Endothelial cell of umbilical vein (primary cell): ENCODE data around the gene ANKRD18B. TPM values are rescaled to one million over a fixed set of nuclear protein-coding genes. Genes with fewer than 3 reads are reported as not detected.
"Not testable (repeated sequence)": the region's sequence is repeated elsewhere in the genome, so short reads cannot be mapped to it uniquely, and the experiment has no call there.

Source experiments
- BruUV-seq: library from RNA; stranded (reverse); fragments of 400-500 nt; replicated peaks from 2 replicates; lab custom pipeline; 2021; lab: Mats Ljungman, UMichigan
- CTCF ChIA-PET: fragments of 300-600, 350-600 bp; sonication (Branson Sonifier 250); formaldehyde crosslinking; loops from one replicate; lab custom pipeline; 2021; ENCODE audit warnings: antibody characterized with exemption, inconsistent platforms; lab: Charles Lee
- POLR2A ChIA-PET: fragments of 300-600, 350-600 bp; sonication (Branson Sonifier 250); formaldehyde crosslinking; loops from one replicate; lab custom pipeline; 2021; ENCODE audit warnings: antibody characterized with exemption, inconsistent platforms; lab: Charles Lee
- DNase-seq: peaks from one replicate; pipeline ENCODE4 v3.0.0-alpha.2; 2011; ENCODE audit warnings: low read depth, low spot score
- FAIRE-seq: peaks from 2 replicates; lab custom pipeline; 2011; peaks lifted over from hg19 to GRCh38; lab: Jason Lieb, UNC
- H2AFZ ChIP-seq: 2 replicates; pipeline ENCODE4 v1.6.0; 2012; ENCODE audit warnings: low read depth, low read length, control low read depth, inconsistent platforms
- H3K27ac ChIP-seq: 2 replicates; pipeline ENCODE4 v1.5.1; 2011; ENCODE audit warnings: low read depth, mild to moderate bottlenecking, control low read depth, low read length, moderate library complexity; ENCODE audit not compliant: insufficient read depth
- H3K27me3 ChIP-seq, 2 experiments: 2 replicates each; pipeline versions ENCODE4 v1.6.0 to v1.6.1; 2011; ENCODE audit warnings: low read length in 2 of 2, mixed read lengths in 1 of 2; ENCODE audit not compliant: control insufficient read depth in 2 of 2, insufficient read depth in 2 of 2
- H3K36me3 ChIP-seq, 2 experiments: 2 replicates in 1 of 2; 3 replicates in 1 of 2; pipeline ENCODE4 v1.5.1; 2011; ENCODE audit warnings: low read length in 2 of 2, mild to moderate bottlenecking in 1 of 2, moderate library complexity in 1 of 2; ENCODE audit not compliant: control insufficient read depth in 2 of 2, insufficient read depth in 2 of 2; ENCODE audit errors: extremely low read depth in 1 of 2
- H3K4me1 ChIP-seq: 3 replicates; pipeline ENCODE4 v1.5.1; 2011; ENCODE audit warnings: mild to moderate bottlenecking, low read length; ENCODE audit not compliant: control insufficient read depth, insufficient read depth; ENCODE audit errors: extremely low read depth
- H3K4me2 ChIP-seq: 2 replicates; pipeline ENCODE4 v1.6.1; 2011; ENCODE audit warnings: low read length, control low read depth, mixed read lengths; ENCODE audit not compliant: insufficient read depth
- H3K4me3 ChIP-seq, 3 experiments: fragments of 200-600 bp in 1 of 3; sonication (generic), shearing (Covaris generic) in 1 of 3; replicated peaks in 1 of 3; 2 replicates each; pipeline ENCODE4 v1.5.1; 2011 to 2016; ENCODE audit warnings: control low read depth in 3 of 3, low read length in 3 of 3, mild to moderate bottlenecking in 2 of 3, inconsistent platforms in 1 of 3, low read depth in 1 of 3, moderate library complexity in 1 of 3; ENCODE audit not compliant: insufficient read depth in 1 of 3
- H3K79me2 ChIP-seq: 2 replicates; pipeline ENCODE4 v1.6.0; 2012; ENCODE audit warnings: low read length, inconsistent platforms; ENCODE audit not compliant: control insufficient read depth, insufficient read depth
- H3K9ac ChIP-seq: replicated peaks from 2 replicates; pipeline ENCODE3; 2011; ENCODE audit warnings: low read length, control low read depth; ENCODE audit not compliant: insufficient read depth; ENCODE audit errors: extremely low read depth
- H3K9me1 ChIP-seq: replicated peaks from 3 replicates; pipeline ENCODE4 v1.6.0; 2011; ENCODE audit warnings: mild to moderate bottlenecking, low read length; ENCODE audit not compliant: control insufficient read depth, insufficient read depth; ENCODE audit errors: extremely low read depth
- H3K9me3 ChIP-seq: replicated peaks from 2 replicates; pipeline ENCODE4 v1.5.1; 2012; ENCODE audit warnings: low read length, inconsistent platforms; ENCODE audit not compliant: control insufficient read depth, insufficient read depth
- H4K20me1 ChIP-seq: replicated peaks from 2 replicates; pipeline ENCODE3; 2011; ENCODE audit warnings: mild to moderate bottlenecking, low read length; ENCODE audit not compliant: control insufficient read depth, insufficient read depth; ENCODE audit errors: extremely low read depth
- EZH2 ChIP-seq: IDR thresholded peaks from 2 replicates; pipeline ENCODE4 v1.6.1; 2012; ENCODE audit warnings: borderline replicate concordance, low read depth, mild to moderate bottlenecking, moderate library complexity, low read length, inconsistent platforms; ENCODE audit not compliant: severe bottlenecking
- FOS ChIP-seq: IDR thresholded peaks from 2 replicates; pipeline ENCODE4 v1.6.1; 2011; ENCODE audit warnings: mild to moderate bottlenecking, low read length, moderate library complexity, borderline replicate concordance; ENCODE audit not compliant: insufficient read depth
- JUN ChIP-seq: IDR thresholded peaks from 2 replicates; pipeline ENCODE4 v1.6.1; 2011; ENCODE audit warnings: borderline replicate concordance, low read depth; ENCODE audit not compliant: insufficient read length, insufficient read depth
- MAX ChIP-seq: IDR thresholded peaks from 2 replicates; pipeline ENCODE4 v1.6.1; 2011; ENCODE audit not compliant: insufficient read depth, insufficient read length
- MYC ChIP-seq: IDR thresholded peaks from one replicate; pipeline ENCODE4 v1.6.1; 2011; ENCODE audit warnings: mild to moderate bottlenecking, low read depth, low read length
- POLR2A ChIP-seq: IDR thresholded peaks from 2 replicates; pipeline ENCODE4 v1.6.1; 2012; ENCODE audit warnings: low read depth, mild to moderate bottlenecking, control low read depth, low read length
- dilution Hi-C: fragments of 300-500 bp; cut with MboI; formaldehyde crosslinking; loops from one replicate; pipeline ENCODE4 v1.15.0; 2019; ENCODE audit warnings: low sequenced_read_pairs; ENCODE audit not compliant: extremely low pct_ligation_motif_present
- intact Hi-C: fragments of 100-400 bp; cut with micrococcal nuclease; formaldehyde crosslinking; loops from one replicate; pipeline ENCODE4 v1.10.0; 2022
- polyA plus RNA-seq, 4 experiments: library from polyadenylated mRNA; depleted of rRNA in 3 of 4; stranded (reverse) in 3 of 4; unstranded in 1 of 4; fragments of >200 nt; gene quantifications; 2 replicates each; pipeline versions ENCODE4 v1.2.1 to v1.2.3, GENCODE V29; 2011 to 2012; ENCODE audit warnings: missing spikeins in 1 of 4
- total RNA-seq: library from RNA; stranded (reverse); gene quantifications from 2 replicates; pipeline ENCODE4 v1.2.3, GENCODE V29; 2021
- TF ChIP-seq, protein P1 (sequence below), 2 donors: IDR thresholded peaks; 1 replicate in 1 of 2; 2 replicates in 1 of 2; pipeline ENCODE4 v1.5.1; 2011; ENCODE audit warnings: low read length in 2 of 2, mild to moderate bottlenecking in 2 of 2, moderate library complexity in 2 of 2, control low read depth in 1 of 2, inconsistent platforms in 1 of 2, low read depth in 1 of 2; ENCODE audit not compliant: insufficient read depth in 1 of 2; ENCODE audit errors: extremely low read depth in 1 of 2

Gene ANKRD18B
- total and polyA plus RNA-seq, 2 donors (not counting 3 experiments of a cell fraction or from before 2014, with no cell fraction given): 1.4 to 10.9 TPM

DNA sequence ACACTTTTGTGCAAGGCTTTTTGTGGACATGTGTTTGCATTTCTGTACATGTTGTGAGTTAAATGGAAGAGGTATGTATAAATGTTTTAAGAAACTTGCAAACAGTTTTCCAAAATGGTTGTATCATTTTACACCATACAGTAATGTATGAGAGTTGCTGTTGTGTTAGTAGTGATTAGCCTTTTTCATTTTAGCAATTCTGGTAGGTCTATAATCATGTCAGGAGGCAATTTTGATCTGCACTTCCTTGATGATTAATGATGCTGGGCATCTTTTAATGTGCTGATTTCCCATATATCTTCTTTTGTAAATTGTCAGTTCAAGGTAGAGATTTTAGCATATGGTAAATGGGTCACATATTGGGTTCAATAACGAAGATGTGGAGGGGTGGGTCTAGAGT lies 87.3 kb downstream of the ANKRD18B start:
- POLR2A ChIA-PET: no interaction called here
- dilution Hi-C loops: no loop called here

DNA sequence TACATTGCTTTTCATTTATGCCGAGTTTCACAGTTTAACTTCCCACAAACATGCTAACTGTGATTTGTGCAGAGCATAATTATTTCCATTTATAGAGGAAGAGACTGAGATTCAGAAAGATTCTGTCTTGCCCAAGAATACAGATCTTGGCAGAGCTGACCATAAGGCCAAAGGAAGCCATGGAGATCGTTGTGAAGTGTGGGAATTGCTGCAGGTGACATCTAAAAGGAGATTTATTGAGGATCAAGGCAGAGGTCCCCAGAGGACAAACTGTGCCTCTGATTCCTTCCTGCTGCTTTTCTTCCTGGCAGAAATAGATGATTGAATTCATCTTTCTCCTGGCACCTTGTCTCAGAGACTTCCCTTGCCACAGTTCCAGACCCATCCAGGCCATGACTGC lies 88.4 kb downstream of the ANKRD18B start:
- H3K4me1 ChIP-seq, intact Hi-C loops, H3K9ac ChIP-seq, POLR2A ChIA-PET, H3K27ac ChIP-seq, DNase-seq, H3K9me3 ChIP-seq, BruUV-seq, FAIRE-seq, H2AFZ ChIP-seq, H3K4me3 ChIP-seq, H3K4me2 ChIP-seq, H3K9me1 ChIP-seq, H3K36me3 ChIP-seq, H4K20me1 ChIP-seq, H3K79me2 ChIP-seq, dilution Hi-C loops: not testable (repeated sequence)
- H3K27me3 ChIP-seq: peaks cover 19 to 20% of the 10 kb centered on the region in 2 experiments
- CTCF ChIA-PET: interaction anchor here (2.0 kb wide), 1 partner anchor 12 kb away, joined by 10 read pairs; no protein-coding TSS in a partner anchor

More for the DNA sequence above, 87.3 kb downstream of the ANKRD18B start:
- Histone ChIP-seq H3K9me1 (no peaks in the 10 kb centered on the region), H4K20me1 (no peaks in the 10 kb centered on the region), H3K27me3 (peaks cover 19 to 20% of the 10 kb centered on the region in 2 experiments), H3K27ac (no peak overlapping the region), H3K4me3 (no peak overlapping the region), H3K4me1 (no peaks in the 10 kb centered on the region), H3K79me2 (no peaks in the 10 kb centered on the region), H3K36me3 (no peaks in the 10 kb centered on the region), H2AFZ (no peak overlapping the region), H3K4me2 (no peak overlapping the region), H3K9me3 (no peaks in the 10 kb centered on the region), H3K9ac (no peak overlapping the region)
- intact Hi-C loops: no loop called here
- TF ChIP-seq EZH2 (no peak), FOS (no peak), MAX (no peak), POLR2A (no peak), JUN (no peak), MYC (no peak)
- TF ChIP-seq, protein P1, sequence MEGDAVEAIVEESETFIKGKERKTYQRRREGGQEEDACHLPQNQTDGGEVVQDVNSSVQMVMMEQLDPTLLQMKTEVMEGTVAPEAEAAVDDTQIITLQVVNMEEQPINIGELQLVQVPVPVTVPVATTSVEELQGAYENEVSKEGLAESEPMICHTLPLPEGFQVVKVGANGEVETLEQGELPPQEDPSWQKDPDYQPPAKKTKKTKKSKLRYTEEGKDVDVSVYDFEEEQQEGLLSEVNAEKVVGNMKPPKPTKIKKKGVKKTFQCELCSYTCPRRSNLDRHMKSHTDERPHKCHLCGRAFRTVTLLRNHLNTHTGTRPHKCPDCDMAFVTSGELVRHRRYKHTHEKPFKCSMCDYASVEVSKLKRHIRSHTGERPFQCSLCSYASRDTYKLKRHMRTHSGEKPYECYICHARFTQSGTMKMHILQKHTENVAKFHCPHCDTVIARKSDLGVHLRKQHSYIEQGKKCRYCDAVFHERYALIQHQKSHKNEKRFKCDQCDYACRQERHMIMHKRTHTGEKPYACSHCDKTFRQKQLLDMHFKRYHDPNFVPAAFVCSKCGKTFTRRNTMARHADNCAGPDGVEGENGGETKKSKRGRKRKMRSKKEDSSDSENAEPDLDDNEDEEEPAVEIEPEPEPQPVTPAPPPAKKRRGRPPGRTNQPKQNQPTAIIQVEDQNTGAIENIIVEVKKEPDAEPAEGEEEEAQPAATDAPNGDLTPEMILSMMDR (IDR thresholded peaks at IDR 0.05; ENCODE audit: extremely low read depth in 1 of 2, insufficient read depth in 1 of 2, low read depth in 1 of 2, low read length in 2 of 2): no peak
- CTCF ChIA-PET: interaction anchor here (1.1 to 2.0 kb wide), 2 partner anchors 13 to 110 kb away, joined by 3 to 10 read pairs; no protein-coding TSS in a partner anchor
- no peak for FAIRE-seq
- no peak for DNase-seq
- BruUV-seq: no TSS peak
